Heart left ventricle (tissue), 13 donors: ENCODE measurements around the gene ISY1.

Source experiments
- CTCF ChIP-seq, 12 donors: fragments of 200-600 bp; sonication (generic) in 4 of 12; IDR thresholded peaks; one replicate each; pipeline versions ENCODE4 v1.5.0 to v1.8.0; 2018 to 2022; ENCODE audit warnings: antibody characterized with exemption in 12 of 12, mild to moderate bottlenecking in 5 of 12
- POLR2A ChIP-seq, 2 donors: fragments of 450-650 bp; IDR thresholded peaks; one replicate each; pipeline ENCODE4 v1.6.1; 2017; ENCODE audit warnings: antibody characterized with exemption in 2 of 2, mild to moderate bottlenecking in 2 of 2, moderate library complexity in 2 of 2
- donor health status: ischemic (EF 13 %, LVEDD 7.1; RV severe dilation, severe dysfunction).
- donor health status: DM: no; HTN: yes; CAD: no.
- donor health status: DM: no; HTN: no; CAD: no.
- donor health status: ischemic (EF 25% LVEDD 6.9; RV normal size, moderate dysfunction).
- donor health status: ischemic (EF 25% LVEDD 5.7; RV mildly dilated, moderate dysfunction).
- donor health status: ischemic (EF 35%, LVEDD 5.7; RV mildly dilated, moderate dysfunction).
- donor health status: nonischemic (EF 11% LVEDD 7.7; RV severe dilation, severe dysfunction).
- donor health status: DM: yes; HTN: yes; CAD: no.
- donor health status: PGD.
- donor health status: ischemic (EF 29% LVEDD 5.4; RV normal size, mild dysfunction).
- donor health status: nonischemic (EF 23%, LVEDD 6.1; RV moderate dilation, normal function).

- TF ChIP-seq POLR2A (IDR thresholded peaks at IDR 0.05) (no peak), CTCF (IDR thresholded peaks at IDR 0.05) (no peak)
Measured at GRCh38 chr3:129105862-129106261, 55.0 kb downstream of the ISY1 start.
